RKO (cell line): ENCODE data around the gene GRK2.

Experiments
- DNase-seq: peaks from one replicate; pipeline ENCODE4 v3.0.0-alpha.2; 2016; ENCODE audit warnings: low spot score

The GRK2 gene

DNA sequence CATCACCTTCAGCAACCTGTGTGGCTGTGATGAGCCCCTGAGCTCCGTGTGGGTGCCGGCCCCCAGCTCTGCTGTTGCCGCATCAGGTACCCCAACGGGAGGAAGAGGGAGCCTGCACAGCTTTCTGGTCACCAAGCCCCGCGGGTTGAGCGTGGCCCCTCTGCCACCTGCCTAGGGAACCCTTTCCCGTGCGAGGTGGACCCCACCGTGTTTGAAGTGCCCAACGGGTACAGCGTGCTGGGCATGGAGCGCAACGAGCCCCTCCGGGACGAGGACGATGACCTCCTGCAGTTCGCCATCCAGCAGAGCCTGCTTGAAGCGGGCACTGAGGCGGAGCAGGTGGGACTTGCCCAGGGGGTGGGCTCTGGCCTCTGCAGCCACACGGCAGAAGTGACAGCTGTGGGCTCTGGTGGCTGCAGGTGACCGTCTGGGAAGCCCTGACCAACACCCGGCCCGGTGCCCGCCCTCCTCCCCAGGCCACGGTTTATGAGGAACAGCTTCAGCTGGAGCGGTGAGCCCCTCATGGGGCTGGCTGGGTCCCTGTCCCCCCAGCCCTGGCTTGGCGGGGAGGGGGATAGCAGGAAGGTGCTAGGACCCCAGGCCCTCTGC, 35.1 kb downstream of the GRK2 start:
- no peak for DNase-seq

- peak; percentile 57 for DNase-seq
Measured at GRCh38 chr11:67301951-67302516, 35.8 kb downstream of the GRK2 start.

DNA sequence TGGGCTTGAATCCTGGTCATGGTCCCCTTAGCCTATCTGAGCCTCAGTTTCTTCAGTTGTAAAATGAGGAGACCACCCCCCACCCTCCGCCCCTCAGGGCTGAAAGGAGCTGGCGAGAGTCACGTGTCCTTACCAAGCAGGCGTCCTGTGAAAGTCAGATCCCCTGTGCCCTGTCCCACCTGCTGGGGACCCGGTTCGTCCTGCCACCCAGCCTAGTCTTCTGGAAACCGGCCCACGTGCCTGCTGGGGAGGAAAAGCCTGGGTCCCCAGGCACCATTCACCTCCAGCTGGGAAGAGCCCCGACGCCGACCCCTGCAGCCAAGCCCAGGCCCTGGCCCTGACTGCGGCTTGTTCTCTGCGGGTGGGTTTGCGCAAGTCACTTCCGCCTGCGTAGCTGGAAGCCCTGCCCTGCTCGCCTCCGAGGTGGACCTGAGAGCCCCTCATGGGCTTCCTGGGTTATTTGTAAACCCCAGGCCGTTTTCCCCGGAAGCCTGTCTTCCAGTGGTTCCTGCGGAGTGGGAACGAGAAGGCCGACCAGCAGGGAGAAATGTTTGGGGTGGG, 36.4 kb downstream of the GRK2 start:
- DNase-seq = no peak

GRCh38 chr11:67303132-67303834, 37.0 kb downstream of the GRK2 start, which contains the start of gene SSH3:
TSS of gene SSH3 (plus strand) at chr11:67303530. CDS start at chr11:67303626, 96 bp downstream.
- DNase-seq = peak; percentile 71

- DNase-seq = no peak
Measured at GRCh38 chr11:67303835-67304411, 37.6 kb downstream of the GRK2 start.

DNA sequence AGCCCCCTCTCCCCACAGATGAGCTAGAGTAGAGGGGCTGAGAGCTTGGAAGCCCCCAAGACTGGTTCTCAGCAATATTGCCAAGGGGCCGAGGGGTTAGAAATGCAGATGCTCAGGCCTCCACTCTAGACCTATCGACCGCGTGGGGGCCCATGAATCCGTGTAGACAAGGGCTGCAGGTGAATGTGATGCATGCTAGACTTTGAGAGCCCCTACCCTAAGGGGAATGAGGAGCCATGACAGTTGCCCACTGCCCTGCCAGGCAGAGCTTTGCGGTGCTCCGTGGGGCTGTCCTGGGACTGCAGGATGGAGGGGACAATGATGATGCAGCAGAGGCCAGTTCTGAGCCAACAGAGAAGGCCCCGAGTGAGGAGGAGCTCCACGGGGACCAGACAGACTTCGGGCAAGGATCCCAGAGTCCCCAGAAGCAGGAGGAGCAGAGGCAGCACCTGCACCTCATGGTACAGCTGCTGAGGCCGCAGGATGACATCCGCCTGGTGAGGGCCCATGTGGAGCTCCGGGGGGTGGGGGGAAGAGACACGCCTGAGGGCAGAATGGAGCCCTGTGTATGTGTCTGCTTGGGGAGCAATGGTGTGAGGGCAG, 38.3 kb downstream of the GRK2 start:
- DNase-seq = no peak

DNA sequence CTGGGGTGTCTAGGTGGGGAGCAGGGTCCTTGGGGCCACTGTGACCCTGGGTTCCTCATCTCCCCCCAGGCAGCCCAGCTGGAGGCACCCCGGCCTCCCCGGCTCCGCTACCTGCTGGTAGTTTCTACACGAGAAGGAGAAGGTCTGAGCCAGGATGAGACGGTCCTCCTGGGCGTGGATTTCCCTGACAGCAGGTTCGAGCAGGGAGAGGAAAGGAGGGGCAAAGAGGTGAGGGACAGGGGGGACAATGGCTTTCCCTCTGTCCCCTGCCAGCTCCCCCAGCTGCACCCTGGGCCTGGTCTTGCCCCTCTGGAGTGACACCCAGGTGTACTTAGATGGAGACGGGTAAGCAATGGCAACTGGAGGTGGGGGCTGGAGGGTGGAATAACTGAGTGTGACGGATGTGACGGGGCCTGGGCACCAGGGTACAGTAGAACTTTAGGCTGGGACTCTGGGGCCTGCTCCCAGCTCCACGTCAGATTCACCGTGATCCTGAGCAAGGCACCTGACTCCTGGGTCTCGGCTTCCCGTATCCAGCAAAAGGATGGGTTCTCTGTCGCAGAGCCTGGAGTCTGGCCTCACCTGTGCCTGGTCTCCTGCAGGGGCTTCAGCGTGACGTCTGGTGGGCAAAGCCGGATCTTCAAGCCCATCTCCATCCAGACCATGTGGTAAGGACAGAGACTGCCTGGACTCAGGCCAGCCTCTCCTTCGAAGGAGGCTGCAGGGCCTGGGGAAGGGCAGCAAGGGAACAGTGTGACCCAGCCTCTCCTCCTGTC, 40.7 kb downstream of the GRK2 start:
- DNase-seq = no peak

DNA sequence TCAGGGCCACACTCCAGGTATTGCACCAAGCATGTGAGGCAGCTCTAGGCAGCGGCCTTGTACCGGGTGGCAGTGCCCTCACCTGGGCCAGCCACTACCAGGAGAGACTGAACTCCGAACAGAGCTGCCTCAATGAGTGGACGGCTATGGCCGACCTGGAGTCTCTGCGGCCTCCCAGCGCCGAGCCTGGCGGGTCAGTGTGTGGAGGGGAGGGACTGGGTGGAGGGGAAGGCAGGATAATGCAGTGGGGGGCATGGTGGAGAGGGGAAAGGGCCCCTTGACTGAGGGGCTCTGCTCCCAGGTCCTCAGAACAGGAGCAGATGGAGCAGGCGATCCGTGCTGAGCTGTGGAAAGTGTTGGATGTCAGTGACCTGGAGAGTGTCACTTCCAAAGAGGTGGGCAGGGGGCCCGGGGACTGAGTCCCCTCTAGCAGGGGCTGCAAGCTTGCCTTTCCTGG, 41.3 kb downstream of the GRK2 start:
- DNase-seq = no peak

DNA sequence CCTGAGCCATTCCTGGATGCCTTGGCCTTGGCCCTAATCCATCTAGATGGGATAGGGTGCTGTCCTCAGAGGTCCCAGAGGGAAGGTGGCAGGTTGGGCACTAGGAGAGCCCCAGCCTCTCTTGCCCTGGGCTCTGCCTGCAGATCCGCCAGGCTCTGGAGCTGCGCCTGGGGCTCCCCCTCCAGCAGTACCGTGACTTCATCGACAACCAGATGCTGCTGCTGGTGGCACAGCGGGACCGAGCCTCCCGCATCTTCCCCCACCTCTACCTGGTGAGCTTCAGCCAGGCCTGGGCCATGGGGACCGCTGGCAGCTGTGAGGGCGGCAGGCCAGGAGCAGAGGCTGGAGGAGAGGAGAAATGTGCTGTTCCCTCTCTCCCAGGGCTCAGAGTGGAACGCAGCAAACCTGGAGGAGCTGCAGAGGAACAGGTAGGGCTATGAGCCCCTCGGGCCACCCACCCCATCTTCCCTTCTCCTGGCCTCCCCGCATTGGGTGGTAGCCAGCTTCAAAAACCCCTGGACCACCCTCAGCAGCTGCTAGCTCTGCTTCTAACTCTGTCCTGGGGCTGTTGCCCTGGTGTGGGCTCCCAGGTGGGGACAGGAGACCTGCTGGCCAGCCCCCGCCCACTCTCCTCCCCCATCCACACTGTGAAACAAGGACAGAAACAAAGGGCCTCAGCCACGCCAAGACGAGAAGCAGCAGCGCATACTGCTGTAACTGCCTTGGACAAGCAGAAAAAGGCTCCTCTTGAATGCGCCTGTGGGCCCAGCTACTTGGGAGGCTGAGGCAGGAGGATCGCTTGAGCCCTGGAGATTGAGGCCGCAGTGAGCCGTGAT, 42.0 kb downstream of the GRK2 start:
- no peak for DNase-seq

DNA sequence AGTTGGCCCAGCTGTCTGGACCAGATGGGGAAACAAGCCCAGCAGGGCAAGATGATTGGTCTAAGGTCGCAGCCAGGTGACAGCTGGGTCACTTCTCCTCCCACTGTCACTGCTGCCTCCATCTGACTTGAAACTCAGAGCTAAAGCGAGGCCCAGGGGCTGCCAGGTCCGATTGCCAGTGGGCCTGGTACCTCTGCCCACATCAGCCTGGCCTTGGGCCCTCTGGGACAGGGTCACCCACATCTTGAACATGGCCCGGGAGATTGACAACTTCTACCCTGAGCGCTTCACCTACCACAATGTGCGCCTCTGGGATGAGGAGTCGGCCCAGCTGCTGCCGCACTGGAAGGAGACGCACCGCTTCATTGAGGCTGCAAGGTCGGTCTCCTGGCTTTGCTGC, 42.9 kb downstream of the GRK2 start:
- DNase-seq = no peak

DNA sequence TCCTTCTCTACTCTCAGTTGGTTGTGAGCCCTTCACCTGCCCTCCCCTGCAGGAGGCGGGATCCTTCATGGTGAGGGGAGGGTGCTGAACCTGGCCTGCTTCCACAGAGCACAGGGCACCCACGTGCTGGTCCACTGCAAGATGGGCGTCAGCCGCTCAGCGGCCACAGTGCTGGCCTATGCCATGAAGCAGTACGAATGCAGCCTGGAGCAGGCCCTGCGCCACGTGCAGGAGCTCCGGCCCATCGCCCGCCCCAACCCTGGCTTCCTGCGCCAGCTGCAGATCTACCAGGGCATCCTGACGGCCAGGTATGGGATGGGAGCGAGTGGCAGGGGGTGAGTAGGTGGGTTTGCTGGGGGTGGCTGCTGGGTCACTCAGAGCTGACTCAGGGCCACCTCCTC, 43.4 kb downstream of the GRK2 start:
- DNase-seq = no peak

DNA sequence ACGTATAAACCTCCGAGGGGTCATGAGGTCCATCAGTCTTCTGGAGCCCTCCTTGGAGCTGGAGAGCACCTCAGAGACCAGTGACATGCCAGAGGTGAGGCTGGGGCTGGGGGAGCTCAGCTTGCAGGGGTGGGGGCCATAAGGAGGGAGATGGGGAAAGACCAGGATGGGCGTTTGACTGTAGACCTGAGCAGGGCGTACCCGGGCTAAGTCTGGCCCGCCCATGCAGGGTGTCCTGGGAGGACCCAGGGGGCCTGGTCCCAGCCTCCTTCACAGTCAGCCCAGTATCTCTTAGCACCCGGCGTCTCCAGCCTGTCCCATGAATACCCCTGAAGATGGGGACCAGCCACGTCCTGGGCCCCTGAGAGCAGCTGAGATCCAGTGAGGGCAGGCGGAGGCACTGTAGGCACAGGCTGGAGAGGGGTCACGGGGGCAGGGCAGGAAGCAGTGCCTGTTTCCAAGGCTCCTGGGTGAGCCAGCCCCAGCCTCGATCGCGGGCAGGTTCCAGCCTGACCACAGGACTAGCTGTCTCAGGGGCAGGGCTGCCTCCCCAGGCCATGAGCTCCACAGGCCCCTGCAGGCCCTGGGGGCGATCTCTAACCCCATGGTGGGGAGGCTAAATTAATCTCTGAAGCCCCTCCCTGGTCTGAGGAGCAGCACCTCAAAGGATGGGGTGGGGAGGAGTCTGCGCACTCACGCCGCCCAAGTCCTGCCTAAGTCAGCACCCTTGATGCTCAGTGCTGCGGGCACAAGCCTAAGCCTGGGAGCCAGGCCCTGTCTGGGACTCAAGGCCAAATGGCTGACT, 44.2 kb downstream of the GRK2 start:
- no peak for DNase-seq

GRCh38 chr11:67311051-67311555, 44.8 kb downstream of the GRK2 start:
- DNase-seq = no peak

DNA sequence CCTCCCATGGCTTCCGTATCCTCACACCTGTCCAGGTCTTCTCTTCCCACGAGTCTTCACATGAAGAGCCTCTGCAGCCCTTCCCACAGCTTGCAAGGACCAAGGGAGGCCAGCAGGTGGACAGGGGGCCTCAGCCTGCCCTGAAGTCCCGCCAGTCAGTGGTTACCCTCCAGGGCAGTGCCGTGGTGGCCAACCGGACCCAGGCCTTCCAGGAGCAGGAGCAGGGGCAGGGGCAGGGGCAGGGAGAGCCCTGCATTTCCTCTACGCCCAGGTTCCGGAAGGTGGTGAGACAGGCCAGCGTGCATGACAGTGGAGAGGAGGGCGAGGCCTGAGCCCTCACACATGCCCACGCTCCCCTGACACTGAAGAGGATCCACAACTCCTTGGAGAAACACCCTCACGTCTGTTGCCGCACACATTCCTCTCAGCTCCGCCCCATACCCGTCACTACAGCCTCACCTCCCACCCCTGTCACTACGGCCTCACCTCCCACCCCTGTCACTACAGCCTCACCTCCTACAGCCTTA, 45.3 kb downstream of the GRK2 start:
- DNase-seq = no peak

- no peak for DNase-seq
Measured at GRCh38 chr11:67312187-67313021, 46.1 kb downstream of the GRK2 start.

GRCh38 chr11:67313125-67313890, 47.0 kb downstream of the GRK2 start:
- no peak for DNase-seq

- no peak for DNase-seq
Measured at GRCh38 chr11:67314218-67314617, 47.9 kb downstream of the GRK2 start.
